ENCODE measurements around the gene NAP1L4.
"Not testable (repeated sequence)": the region's sequence is repeated elsewhere in the genome, so short reads cannot be mapped to it uniquely, and the experiment has no call there.

Gene NAP1L4

DNA sequence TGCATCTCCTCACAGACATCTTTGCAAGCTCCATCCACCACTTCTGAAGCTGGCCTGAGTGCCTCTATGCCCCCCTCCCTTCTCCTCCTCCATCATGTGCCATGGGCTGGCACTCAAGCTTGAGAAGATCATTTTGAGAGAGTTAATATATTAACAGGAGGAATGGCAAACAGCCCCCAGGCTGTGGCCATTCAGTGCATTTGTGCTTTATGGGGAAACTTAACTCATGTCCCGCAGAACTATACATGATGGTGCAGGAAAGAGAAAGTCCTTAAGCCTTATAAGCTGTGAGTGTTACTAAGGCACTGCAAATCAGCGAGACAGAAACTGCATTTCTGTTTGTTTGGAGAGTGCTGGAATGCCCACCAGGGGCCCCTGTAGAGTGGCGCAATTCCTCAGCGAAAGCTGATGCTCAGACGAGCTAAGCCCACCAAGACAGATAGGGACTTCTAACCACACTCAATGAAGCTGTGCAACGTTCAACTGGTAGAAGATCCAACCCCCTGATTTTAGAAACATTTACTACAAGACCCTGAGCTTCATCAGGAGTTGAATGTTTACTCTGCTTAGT is 36.1 kb downstream of the NAP1L4 start:
- no peak for DNase-seq

- DNase-seq, result no peak
These were observed 37.9 kb downstream of the NAP1L4 start for GRCh38 chr11:2954263-2954662.

GRCh38 chr11:2952290-2952689 is 39.8 kb downstream of the NAP1L4 start:
- DNase-seq, result no peak

DNA sequence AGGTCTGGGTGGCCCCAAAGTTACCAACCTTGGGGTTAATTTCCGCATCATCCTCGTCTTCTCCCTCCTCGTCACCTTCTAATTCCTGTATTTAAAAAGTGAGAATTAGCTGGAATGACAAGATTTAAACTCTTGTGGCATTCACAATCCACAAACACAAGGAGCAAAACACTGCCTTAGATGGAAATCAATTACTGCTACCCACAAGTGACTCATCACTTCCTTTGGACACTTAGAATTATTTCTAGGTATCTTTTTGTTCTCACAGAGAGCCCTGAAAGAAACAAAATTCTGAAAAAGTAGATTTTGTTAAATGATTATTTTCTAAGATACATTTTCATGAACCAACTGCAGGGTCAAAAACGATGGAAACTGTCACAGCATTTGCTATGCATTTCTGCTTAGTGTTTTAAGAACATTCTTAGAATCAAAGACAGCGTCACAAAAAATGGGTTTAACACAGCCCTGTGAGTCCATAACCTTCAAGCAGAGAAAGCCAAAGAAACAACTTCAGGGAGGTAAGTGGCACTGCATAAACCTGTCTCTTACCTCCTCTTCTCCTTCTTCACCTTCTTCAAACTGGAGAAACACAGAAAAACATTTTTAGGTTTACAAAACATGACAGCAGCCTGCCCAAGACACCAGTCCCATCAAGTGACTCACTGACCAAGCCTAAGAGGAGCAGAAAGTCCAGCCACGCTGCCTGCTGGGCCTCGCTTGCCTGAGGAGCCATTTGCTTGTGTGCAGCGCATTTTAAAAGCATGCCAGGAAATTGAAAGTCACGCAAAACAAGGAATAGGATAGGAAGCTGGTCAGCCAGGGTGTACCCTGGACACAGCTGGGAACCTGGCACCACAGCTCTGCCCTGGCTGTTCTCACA is 40.7 kb downstream of the NAP1L4 start:
- DNase-seq, result peak in 1 of 2 experiments; percentile 29

GRCh38 chr11:2950825-2951224 is 41.3 kb downstream of the NAP1L4 start:
- no peak for DNase-seq

- no peak for DNase-seq
These were observed 42.2 kb downstream of the NAP1L4 start for GRCh38 chr11:2949920-2950319.

DNA sequence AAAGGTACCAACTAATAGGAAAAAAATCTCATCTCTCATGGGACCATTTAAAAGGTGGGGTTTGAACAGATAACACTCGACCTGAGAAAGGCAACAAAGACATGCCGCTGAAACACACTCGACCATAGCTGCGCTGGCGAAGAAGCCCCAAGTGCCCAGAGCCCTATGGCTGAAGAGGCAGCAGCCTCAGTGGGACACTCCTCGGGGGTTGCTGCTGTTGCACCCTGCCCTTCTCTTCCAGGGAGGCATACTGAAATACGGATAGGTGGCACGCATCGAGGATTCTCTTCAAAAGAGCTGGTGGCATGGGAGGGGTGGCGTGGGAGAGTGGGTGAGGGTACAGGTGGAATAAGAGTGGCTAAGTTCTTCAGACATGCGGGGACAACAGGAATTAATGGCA is 44.4 kb downstream of the NAP1L4 start:
- DNase-seq, result no peak

- no peak for DNase-seq
These were observed 46.3 kb downstream of the NAP1L4 start for GRCh38 chr11:2945757-2946287.

DNA sequence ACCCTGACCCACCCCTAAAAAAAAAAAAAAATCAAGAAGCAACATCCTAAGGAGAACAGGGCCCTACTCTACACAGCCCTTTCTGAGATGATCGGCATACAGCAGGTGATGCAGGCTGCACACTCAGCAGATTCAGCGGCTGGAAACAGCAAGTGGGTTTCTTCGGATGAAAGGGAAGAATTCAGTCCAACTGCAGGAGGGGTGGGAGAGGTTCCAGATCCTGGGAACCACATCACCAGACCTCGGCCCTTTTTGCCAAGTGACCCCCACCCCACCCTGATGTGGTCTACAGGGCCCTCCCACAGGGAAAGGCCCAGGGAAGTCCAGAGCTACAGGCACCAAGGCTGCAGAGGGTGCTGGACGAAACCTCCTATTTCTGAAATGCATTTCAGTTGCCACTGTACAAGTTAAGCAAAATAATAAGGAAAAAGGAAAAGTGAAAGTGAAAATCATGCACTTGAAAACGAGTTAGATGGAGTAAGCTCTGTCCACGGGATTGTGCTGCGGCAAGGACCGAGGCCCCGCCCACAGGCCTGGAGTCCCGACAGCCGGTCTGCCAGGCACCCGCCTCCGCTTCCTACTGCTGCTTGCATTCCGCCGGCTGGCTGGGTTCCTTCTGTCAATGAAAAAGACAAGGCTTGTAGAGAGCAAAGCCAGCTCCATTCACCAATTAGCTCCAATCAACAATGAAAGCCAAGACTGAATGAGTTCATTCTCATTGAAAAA is 46.9 kb downstream of the NAP1L4 start:
- no peak for DNase-seq

- DNase-seq, result no peak
These were observed 47.6 kb downstream of the NAP1L4 start for GRCh38 chr11:2944530-2944929.

- no peak for DNase-seq
These were observed 48.4 kb downstream of the NAP1L4 start for GRCh38 chr11:2943711-2944118.

GRCh38 chr11:2942872-2943710 is 49.0 kb downstream of the NAP1L4 start:
- no peak for DNase-seq

- no peak for DNase-seq
These were observed 49.7 kb downstream of the NAP1L4 start for GRCh38 chr11:2942447-2942846.

GRCh38 chr11:2940921-2941821 is 51.0 kb downstream of the NAP1L4 start:
- DNase-seq, result peak in 1 of 2 experiments; percentile 15

- peak in 1 of 2 experiments; percentile 45 for DNase-seq
These were observed 51.8 kb downstream of the NAP1L4 start for GRCh38 chr11:2940147-2940920.

DNA sequence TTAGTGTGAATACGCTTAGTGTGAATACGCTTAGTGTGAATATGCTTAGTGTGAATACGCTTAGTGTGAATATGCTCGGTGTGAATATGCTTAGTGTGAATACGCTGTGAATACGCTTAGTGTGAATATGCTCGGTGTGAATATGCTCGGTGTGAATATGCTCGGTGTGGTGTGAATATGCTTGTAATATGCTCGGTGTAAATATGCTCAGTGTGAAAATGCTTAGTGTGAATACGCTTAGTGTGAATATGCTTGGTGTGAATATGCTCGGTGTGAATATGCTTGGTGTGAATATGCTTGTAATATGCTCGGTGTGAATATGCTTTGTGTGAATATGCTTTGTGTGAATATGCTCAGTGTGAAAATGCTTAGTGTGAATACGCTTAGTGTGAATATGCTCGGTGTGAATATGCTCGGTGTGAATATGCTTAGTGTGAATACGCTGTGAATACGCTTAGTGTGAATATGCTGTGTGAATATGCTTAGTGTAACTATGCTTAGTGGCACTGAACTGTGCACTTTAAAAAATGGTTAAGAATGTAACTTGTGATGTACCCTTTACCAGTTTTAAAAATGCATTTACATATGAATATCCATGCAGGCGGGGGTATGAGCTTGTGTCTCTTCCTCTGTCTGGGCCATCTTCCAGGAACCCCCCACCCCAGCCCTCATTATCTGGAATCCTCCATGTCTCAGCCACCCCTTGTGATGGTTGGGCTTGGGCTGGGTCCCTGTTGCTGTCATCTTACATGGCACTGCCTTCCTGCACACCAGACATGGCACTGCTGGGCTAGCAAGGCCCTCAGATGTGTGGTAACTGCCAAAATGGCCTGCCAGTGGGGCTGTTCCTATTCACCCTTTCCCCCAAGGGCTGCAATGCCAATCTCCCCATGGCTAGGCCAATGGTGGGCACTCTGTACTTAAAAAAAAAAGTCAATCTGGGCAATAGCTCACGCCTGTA is 53.4 kb downstream of the NAP1L4 start:
- not testable (repeated sequence) for DNase-seq

DNA sequence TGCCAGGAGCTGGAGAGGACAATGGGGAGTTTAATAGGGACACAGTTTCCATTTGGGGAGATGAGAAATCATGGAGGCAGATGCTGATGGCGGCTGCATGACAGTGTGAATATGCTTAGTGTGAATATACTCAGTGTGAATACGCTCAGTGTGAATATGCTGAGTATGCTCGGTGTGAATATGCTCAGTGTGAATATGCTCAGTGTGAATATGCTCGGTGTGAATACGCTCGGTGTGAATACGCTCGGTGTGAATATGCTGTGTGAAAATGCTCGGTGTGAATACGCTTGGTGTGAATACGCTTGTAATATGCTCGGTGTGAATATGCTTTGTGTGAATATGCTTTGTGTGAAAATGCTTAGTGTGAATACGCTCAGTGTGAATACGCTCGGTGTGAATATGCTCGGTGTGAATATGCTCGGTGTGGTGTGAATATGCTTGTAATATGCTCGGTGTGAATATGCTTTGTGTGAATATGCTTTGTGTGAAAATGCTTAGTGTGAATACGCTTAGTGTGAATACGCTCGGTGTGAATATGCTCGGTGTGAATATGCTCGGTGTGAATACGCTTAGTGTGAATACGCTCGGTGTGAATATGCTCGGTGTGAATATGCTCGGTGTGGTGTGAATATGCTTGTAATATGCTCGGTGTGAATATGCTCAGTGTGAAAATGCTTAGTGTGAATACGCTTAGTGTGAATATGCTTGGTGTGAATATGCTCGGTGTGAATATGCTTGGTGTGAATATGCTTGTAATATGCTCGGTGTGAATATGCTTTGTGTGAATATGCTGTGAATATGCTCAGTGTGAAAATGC is 54.3 kb downstream of the NAP1L4 start:
- DNase-seq, result not testable (repeated sequence)

DNA sequence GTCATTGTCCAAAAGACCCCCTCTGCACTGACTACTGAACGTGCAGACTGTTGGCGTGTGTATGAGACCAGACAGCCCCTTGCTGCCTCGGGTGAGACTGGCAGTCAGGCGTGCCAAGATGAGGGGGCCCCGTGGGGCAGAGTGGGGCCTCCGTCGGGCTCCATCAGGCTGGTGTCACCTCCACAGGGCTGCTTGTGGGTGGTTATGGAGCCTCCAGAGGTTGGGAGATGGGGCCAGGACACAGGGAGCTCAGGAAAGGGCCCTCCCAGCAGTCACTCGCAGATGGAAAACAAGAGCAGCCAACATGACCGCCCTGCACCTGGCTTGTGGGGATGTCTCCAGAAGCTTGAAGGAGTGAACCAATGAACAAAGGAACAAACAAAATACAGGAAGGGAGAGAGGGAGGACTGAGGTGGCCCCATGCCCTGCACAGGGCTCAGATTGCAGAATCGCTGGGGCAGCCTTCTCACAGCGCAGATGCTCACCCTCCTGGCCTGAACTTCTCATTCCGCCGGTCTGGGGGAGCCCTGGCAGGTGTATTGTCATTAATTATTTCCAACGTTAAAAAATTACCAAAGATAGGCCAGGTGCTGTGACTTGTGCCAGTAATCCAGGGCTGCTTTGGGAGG is 57.4 kb downstream of the NAP1L4 start:
- no peak for DNase-seq

Data from SW 1271 (cell line).